Rectal smooth muscle tissue (tissue), 1 donor: ENCODE results near the gene NECAB3.
A peak's percentile ranks its signal among the peaks of the same experiment; 100 is the strongest.
"Not testable (repeated sequence)": the region's sequence is repeated elsewhere in the genome, so short reads cannot be mapped to it uniquely, and the experiment has no call there.

Experiments
- H3K27ac ChIP-seq: one replicate; pipeline ENCODE4 v1.7.0; 2013; ENCODE audit warnings: low read depth, low read length, inconsistent platforms
- H3K27me3 ChIP-seq: one replicate; pipeline ENCODE4 v1.7.0; 2013; ENCODE audit warnings: low read length; ENCODE audit not compliant: control insufficient read depth, insufficient read depth
- H3K36me3 ChIP-seq: one replicate; pipeline ENCODE4 v1.7.0; 2013; ENCODE audit warnings: low read length; ENCODE audit not compliant: control insufficient read depth, insufficient read depth
- H3K4me1 ChIP-seq: one replicate; pipeline ENCODE4 v1.7.0; 2013; ENCODE audit warnings: low read length; ENCODE audit not compliant: control insufficient read depth, insufficient read depth
- H3K4me3 ChIP-seq: one replicate; pipeline ENCODE4 v1.7.0; 2013; ENCODE audit warnings: low read length
- H3K9ac ChIP-seq: one replicate; pipeline ENCODE4 v1.7.0; 2013; ENCODE audit warnings: low read length

The NECAB3 gene

DNA sequence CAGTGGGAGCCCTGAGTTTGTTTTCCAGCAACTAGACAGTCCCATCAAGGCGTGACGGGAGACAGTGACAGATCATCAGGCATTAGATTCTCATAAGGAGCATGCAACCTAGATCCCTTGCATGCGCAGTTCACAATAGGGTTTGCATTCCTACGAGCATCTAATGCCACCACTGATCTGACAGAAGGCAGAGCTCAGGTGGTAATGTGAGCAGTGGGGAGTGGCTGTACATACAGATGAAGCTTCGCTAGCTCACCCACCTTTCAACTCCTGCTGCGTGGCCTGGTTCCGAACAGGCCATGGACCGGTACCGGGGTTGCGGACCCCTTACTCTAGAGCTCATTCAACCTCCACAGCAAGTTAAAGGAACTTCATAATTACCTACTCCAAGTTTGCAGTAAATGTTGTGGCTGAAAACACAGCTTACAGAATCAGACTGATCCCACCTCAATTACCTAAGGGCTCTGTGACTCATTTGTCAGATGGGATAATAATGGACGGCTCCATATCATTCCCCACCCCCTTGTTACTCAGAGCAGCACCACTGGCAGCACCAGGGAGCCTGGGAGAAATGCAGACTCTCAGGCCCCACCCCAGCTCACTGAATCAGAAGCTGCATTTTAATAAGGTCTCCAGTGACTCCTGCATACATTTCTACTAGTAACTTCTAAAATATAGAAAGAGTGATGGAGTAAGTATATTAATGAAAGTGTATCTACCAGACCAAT, 30.1 kb upstream of the NECAB3 start:
- peaks cover 3% of the 10 kb centered on the region for H3K4me1 ChIP-seq
- H3K36me3 ChIP-seq: peaks cover 3% of the 10 kb centered on the region
- no peaks in the 10 kb centered on the region for H3K27me3 ChIP-seq
- no peak overlapping the region for H3K27ac ChIP-seq
- no peak overlapping the region for H3K4me3 ChIP-seq
- no peak overlapping the region for H3K9ac ChIP-seq

DNA sequence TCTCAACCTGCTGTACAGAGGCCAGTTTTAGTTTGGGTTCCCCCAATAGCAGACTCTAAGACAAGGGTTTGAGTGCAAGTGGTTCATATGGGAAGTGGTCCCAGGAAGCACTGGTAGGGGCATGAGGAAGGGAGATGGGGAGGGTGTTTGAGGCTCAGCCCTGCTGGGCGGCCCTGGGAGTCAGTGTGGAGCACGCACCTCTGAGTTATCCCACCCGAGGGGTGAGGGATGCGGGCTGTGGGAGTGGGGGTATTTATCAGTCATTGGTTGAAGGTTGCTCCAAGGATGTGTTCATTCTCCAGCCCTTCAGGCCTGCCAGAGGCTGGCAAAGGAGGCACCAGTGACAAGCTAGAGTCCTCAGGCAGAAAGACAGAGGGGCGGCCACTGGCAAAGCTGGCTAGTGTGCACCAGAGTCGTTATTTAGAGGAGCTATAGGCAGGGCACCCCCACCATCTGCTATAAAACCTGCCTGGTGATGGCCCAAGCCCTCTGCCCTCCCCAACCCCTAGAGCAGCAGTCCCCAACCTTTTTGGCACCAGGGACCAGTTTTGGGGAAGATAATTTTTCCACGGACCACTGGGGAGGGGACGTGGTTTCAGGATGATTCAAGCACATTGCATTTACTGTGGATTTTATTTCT, 29.4 kb upstream of the NECAB3 start:
- H3K9ac ChIP-seq: no peak overlapping the region
- no peaks in the 10 kb centered on the region for H3K27me3 ChIP-seq
- H3K4me3 ChIP-seq: no peak overlapping the region

DNA sequence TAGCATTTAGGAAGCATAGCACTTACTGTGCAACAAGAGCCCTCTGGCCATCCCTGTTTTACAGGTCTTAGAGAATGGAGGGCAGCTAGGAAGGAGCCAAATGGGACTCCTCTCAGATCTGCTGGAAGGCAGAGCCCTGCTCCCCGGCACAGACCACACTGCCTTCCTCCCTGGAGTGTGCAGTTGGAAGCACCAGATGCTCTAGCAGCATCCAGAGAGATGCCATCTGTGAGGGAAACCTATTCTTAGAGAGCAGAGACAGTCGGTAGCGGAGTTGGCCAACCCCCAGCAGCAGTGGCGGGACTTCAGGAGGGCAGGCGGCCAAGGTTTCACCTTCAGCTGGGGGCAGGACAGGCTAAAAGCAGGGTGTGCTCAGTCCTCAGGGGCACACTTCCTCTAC, 28.6 kb upstream of the NECAB3 start:
- no peak overlapping the region for H3K27ac ChIP-seq
- H3K9ac ChIP-seq: no peak overlapping the region
- H3K36me3 ChIP-seq: peaks cover 3% of the 10 kb centered on the region
- no peaks in the 10 kb centered on the region for H3K27me3 ChIP-seq
- H3K4me3 ChIP-seq: no peak overlapping the region
- peaks cover 3% of the 10 kb centered on the region for H3K4me1 ChIP-seq

More for the DNA sequence above, 29.4 kb upstream of the NECAB3 start:
- Histone ChIP-seq H3K36me3 (peaks cover 3% of the 10 kb centered on the region), H3K4me1 (peaks cover 3% of the 10 kb centered on the region), H3K27ac (no peak overlapping the region)

DNA sequence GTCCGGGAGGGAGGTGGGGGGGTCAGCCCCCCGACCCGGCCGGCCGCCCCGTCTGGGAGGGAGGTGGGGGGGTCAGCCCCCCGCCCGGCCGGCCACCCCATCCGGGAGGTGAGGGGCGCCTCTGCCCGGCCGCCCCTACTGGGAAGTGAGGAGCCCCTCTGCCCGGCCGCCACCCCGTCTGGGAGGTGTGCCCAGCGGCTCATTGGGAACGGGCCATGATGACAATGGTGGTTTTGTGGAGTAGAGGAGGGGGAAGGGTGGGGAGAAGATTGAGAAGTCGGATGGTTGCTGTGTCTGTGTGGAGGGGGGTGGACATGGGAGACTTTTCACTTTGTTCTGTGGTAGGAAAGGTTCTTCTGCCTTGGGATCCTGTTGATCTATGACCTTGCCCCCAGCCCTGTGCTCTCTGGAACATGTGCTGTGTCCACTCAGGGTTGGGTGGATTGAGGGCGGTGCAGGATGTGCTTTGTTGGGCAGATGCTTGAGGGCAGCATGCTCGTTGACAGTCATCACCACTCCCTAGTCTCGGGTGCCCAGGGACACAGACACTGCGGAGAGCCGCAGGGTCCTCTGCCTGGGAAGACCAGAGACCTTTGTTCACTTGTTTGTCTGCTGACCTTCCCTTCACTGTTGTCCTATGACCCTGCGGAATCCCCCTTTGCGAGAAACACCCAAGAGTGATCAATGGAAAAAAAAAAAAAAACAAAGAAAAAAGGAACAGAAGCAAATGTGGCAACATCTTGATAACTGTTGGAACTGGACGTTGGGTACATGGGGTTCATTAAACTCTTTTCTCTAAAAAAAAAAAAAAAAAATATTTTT, 27.6 kb upstream of the NECAB3 start:
- no peaks in the 10 kb centered on the region for H3K27me3 ChIP-seq
- no peak overlapping the region for H3K27ac ChIP-seq
- no peak overlapping the region for H3K4me3 ChIP-seq
- H3K4me1 ChIP-seq: peaks cover 10% of the 10 kb centered on the region
- H3K36me3 ChIP-seq: peaks cover 3% of the 10 kb centered on the region
- no peak overlapping the region for H3K9ac ChIP-seq

DNA sequence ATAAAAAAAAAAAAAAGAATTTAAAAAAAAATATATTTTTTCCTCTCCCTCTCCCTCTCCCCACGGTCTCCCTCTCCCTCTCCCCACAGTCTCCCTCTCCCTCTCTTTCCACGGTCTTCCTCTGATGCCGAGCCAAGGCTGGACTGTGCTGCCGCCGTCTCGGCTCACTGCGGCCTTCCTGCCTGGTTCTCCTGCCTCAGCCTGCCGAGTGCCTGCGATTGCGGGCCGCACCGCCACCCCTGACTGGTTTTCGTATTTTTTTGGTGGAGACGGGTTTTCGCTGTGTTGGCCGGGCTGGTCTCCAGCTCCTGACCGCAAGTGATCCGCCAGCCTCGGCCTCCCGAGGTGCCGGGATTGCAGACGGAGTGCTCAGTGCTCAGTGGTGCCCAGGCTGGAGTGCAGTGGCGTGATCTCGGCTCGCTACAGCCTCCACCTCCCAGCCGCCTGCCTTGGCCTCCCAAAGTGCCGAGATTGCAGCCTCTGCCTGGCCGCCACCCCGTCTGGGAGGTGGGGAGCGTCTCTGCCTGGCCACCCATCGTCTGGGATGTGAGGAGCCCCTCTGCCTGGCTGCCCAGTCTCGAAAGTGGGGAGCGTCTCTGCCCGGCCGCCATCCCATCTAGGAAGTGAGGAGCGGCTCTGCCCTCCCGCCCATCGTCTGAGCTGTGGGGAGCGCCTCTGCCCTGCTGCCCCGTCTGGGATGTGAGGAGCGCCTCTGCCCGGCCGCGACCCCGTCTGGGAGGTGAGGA, 26.6 kb upstream of the NECAB3 start:
- not testable (repeated sequence) for H3K9ac ChIP-seq, H3K4me3 ChIP-seq, H3K27me3 ChIP-seq, H3K36me3 ChIP-seq, H3K27ac ChIP-seq
- H3K4me1 ChIP-seq: peaks cover 11% of the 10 kb centered on the region

DNA sequence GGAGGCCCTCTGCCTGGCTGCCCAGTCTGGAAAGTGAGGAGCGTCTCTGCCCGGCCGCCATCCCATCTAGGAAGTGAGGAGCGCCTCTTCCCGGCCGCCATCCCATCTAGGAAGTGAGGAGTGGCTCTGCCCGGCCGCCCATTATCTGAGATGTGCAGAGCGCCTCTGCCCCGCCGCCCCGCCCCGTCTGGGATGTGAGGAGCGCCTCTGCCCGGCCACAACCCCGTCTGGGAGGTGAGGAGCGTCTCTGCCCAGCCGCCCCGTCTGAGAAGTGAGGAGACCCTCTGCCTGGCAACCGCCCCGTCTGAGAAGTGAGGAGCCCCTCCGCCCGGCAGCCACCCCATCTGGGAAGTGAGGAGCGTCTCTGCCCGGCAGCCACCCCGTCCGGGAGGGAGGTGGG, 24.7 kb upstream of the NECAB3 start:
- H3K9ac ChIP-seq, H3K27me3 ChIP-seq, H3K4me3 ChIP-seq, H3K27ac ChIP-seq, H3K36me3 ChIP-seq: not testable (repeated sequence)
- H3K4me1 ChIP-seq: peaks cover 13% of the 10 kb centered on the region

DNA sequence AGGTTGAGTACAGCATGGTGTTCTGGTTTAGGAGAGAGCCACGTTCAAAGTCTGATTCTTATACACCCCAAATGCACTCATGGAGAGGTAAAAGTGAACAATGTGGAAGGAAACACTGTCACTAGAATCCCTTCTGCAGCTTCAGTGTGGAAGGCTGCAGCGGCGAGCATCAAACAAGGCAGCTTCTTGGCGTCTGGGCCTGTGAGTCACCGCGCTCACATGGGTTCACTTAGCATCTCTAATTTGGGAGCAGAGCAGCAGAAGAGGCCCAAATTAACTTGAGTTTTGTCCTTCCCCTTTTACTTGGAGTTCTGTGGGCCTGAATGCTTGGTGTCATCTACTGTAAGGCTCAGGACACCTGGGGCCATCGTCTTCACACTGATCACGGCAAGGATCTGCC, 22.9 kb upstream of the NECAB3 start:
- Histone ChIP-seq H3K4me3 (no peak overlapping the region), H3K27ac (peak overlapping the region; percentile 63), H3K36me3 (no peaks in the 10 kb centered on the region), H3K27me3 (no peaks in the 10 kb centered on the region), H3K4me1 (peaks cover 11% of the 10 kb centered on the region), H3K9ac (no peak overlapping the region)

DNA sequence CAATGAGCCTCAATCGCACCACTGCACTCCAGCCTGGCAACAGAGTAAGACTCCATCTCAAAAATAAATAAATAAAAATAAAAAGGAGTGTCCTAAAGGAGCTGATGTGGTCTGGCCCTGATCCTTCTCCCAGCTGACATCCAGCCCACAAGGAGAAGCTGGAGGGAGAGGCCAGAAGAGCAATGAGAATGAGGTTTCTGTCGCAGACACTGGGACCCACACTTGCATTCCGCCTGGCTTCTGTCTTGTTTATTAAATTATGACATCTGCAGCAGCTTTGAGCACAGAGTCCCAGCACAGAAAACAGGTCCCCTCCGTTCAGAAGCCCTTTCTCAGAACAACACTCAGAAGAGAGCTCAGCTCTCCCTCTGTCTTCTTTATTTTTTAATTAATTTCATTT, 22.2 kb upstream of the NECAB3 start:
- Histone ChIP-seq H3K27me3 (no peaks in the 10 kb centered on the region), H3K4me3 (no peak overlapping the region), H3K36me3 (no peaks in the 10 kb centered on the region), H3K9ac (no peak overlapping the region), H3K27ac (no peak overlapping the region), H3K4me1 (peaks cover 11% of the 10 kb centered on the region)

DNA sequence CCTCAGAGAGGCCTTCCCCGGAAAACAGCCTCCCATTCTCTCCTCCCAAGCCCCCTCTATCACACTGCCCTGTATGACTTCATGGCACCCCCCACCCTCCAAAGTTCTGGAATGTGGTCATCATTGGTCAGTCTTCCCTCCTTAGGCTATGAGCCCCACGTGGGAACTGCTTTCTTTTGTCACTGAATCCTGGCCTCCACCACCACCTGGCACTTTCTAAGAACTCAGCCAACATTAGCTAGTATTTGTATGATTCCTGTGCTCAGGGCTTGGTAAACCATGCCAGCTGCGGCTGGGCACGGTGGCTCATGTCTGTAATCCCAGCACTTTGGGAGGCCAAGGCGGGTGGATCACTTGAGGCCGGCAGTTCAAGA, 20.4 kb upstream of the NECAB3 start:
- no peak overlapping the region for H3K9ac ChIP-seq
- H3K27ac ChIP-seq: no peak overlapping the region
- H3K36me3 ChIP-seq: no peaks in the 10 kb centered on the region
- H3K4me1 ChIP-seq: peaks cover 11% of the 10 kb centered on the region
- no peak overlapping the region for H3K4me3 ChIP-seq
- H3K27me3 ChIP-seq: no peaks in the 10 kb centered on the region

DNA sequence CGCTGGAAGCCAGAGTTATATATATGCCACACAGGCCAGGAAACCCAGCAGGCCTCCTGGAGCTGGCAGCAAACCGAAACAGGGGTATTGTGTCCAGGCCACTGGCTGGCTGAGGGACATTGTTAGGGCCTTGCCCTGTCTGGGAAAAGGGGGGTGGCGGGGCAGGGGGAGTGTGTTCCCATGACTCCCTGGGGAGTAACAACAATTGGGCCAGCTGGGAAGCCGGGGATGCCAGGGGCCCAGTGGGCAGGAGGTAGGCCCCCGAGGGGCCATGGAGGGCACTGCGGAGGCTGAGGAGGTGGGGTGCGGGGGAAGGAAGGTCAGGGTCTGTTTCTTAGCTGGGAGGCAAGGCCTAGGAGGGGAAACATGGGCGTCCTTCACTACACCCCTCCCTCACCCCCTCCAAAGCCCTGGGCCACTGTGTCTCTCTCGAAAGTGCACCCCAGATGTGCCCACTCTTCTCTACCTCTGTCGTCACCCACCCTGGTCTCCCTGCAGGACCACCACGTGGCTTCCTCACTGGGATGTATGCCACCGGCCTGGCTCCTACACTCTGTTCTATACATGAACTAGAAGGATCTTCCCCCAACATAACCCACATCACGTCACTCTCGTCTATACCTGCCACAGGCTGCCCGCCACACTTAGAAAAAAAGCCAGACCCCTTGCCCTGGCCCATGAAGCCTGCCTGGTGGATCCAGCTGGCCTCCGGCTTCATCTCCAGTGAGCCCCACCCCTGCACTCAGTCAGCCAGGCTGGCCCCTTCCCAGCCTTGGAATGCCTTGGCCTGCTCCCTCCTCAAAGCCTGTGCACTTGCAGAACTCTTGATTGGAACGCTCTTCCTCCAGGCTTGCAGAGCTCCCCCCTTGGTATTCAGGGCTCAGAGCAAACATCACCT, 19.8 kb upstream of the NECAB3 start:
- Histone ChIP-seq H3K4me1 (peaks cover 11% of the 10 kb centered on the region), H3K36me3 (no peaks in the 10 kb centered on the region), H3K9ac (no peak overlapping the region), H3K27me3 (no peaks in the 10 kb centered on the region), H3K4me3 (no peak overlapping the region), H3K27ac (peak overlapping the region; percentile 49)

DNA sequence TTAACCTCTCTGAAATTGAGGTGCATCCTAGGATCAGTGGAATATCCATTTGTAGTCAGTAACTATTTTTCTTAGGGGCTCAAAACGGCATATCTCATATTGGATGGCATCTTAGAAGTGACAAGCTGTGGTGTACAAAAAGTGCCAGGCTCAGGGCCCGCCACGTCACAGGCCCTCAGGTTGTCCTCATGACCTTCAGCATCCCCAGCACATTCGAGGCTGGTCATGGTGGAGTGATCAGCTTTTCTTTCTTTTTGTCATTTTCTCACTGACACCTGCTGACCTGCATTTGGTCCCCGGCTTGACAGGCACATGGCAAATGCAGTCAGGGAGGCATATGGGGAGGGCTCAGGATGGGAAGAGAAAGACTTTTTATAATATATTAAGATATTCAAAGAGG, 19.1 kb upstream of the NECAB3 start:
- no peak overlapping the region for H3K9ac ChIP-seq
- H3K4me1 ChIP-seq: peaks cover 11% of the 10 kb centered on the region
- H3K27me3 ChIP-seq: no peaks in the 10 kb centered on the region
- no peaks in the 10 kb centered on the region for H3K36me3 ChIP-seq
- H3K4me3 ChIP-seq: no peak overlapping the region
- H3K27ac ChIP-seq: no peak overlapping the region
